Raji (cell line): ENCODE measurements around the gene CATSPERZ.

ENCODE experiments used
- POLR2A ChIP-seq: IDR thresholded peaks from 2 replicates; pipeline ENCODE4 v1.6.1; 2011; ENCODE audit warnings: low read depth, low read length, control low read depth; ENCODE audit not compliant: insufficient read depth

The CATSPERZ gene

DNA sequence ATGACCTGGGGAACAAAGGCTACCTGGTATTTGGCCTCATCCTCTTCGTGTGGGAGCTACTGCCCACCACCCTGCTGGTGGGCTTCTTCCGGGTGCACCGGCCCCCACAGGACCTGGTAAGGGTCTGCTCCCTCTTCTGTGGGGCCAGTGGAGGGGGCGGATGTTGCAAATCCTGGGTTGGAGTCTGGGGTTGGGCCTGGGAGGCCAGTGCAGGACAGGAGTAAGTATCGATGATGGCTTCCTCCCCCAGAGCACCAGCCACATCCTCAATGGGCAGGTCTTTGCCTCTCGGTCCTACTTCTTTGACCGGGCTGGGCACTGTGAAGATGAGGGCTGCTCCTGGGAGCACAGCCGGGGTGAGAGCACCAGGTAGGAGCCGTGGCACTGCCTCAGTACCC is 11.8 kb upstream of the CATSPERZ start:
- no peak for TF ChIP-seq POLR2A

DNA sequence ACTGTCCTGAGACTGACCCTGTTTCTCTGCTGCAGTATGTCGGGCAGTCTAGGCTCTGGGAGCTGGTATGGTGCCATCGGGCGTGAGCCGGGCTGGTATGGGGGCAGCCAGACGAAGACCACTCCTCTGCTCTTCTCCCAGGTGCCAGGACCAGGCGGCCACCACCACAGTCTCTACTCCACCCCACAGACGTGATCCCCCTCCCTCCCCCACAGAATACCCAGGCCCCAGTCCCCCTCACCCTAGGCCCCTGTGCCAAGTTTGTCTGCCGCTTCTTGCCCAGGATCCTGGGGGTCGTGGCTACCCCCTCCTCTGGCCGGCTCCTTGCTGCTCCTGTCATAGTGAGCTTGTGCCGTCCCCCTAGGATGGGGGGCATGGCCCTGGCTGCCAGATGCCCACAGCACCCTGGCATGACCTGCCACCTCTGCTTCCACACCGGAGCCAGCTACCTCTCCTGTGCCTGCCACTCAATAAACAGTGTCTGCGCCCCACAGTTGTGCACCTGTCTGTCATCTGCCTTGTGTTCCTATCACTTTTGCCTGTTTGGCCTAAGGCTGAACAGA is 11.1 kb upstream of the CATSPERZ start:
- TF ChIP-seq POLR2A = no peak

DNA sequence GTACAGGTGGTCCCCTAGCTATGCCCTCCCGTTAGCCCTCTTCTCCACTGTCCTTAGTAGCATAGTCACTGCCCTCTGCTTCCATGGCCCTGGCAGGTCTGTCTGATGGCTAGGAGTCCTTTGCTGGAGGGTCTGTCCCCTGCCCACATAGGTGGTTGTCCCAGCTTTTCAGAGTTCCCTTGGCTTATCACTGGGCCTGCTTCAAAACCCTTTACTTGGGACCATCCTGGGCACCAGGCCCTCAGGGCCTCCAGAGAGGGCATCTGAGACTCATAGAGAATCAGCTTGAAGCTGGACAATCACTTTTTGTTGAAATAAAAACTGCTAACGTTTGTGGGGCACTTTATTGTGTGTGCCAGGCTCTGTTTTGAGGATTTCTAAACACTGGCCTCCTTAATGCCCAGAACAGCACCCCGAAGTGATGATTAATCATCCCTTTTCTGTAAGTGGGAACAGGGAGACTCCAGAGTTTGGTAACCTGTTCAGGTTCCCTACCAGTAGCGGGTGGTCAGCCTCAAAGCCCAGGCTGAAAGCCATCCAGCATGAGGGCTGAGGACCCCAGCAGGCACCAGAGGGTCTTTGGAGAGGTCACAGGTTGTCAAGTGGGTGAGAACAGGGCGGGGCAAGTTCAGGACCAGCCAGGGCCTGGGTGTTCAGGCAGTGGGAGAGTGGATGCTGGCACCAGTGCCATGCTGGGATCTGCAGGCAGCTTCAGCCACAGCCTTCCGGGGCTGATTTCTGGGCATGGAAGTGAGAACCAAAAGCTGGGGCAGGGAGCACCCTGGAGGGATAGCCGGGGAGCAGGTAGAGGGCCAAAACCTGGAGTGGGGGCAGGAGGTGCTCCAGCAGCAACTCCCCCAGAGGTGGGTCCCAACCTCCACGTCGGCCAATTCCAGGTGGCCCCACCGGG is 9.6 kb upstream of the CATSPERZ start:
- TF ChIP-seq POLR2A = no peak

DNA sequence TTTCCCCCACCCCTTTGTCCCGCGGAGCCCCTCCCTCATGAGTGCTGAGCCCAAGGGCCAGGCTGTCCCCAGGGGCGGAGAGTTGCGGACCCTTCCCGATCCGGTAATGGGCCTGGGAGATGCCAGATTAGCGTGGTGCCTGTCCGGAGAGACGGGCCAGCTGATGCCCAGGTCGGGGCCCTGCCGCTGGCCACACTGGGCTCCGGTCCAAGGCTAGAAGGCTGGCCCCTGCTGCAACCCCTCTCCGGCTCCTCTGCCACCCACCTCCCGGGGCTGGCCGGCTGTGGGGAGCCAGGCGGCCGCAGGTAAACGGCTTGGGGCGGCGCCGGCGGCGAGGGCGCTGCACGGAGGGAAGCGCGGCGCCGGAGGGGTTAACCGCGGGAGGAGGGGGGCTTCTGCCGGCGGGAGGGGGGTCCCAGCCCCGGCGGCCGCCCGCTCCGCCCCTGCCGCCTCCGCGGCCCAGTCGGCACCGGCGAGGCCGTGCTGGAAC is 8.9 kb upstream of the CATSPERZ start, which contains the start of gene KCNK4:
TSS of gene KCNK4 (plus strand) at position 41 of the 490 bp plus-strand sequence. CDS start 1,717 bp downstream, outside the sequence.
- TF ChIP-seq POLR2A = no peak

DNA sequence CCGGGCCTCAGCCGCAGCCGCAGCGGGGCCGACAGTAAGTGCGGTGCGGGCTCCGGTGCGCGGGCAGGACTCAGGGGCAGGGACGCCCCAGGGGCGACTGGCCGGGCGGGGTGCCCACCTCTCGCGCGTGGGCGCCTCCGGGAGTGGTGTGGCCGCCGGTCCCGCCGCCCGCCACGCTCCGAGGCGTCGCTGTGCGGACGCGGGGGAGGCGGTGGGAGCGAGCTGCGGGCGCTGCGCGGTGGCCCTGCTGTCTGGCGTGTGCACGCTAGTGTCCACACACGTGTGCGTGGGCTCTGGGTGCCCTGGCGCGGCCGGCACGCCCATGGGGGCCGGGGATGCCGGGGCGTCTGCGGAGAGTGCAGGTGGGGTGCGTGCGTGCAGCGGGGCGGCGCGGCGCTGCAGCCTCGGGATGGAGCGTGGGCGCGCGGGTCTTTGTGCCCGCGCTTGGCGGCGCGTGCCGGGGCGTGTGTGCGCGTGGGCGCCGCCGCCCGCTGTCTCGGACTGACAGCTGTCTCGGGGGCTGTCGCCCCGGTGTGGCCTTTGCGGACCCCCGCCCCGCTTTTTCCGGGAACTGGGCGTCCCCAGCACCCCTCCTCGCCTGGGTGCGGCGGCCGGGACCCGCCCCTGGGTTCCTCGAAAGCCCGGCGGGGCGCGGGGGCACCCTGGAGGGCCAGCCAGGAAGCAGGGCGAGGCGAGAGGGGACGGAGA is 8.3 kb upstream of the CATSPERZ start:
- no peak for TF ChIP-seq POLR2A

DNA sequence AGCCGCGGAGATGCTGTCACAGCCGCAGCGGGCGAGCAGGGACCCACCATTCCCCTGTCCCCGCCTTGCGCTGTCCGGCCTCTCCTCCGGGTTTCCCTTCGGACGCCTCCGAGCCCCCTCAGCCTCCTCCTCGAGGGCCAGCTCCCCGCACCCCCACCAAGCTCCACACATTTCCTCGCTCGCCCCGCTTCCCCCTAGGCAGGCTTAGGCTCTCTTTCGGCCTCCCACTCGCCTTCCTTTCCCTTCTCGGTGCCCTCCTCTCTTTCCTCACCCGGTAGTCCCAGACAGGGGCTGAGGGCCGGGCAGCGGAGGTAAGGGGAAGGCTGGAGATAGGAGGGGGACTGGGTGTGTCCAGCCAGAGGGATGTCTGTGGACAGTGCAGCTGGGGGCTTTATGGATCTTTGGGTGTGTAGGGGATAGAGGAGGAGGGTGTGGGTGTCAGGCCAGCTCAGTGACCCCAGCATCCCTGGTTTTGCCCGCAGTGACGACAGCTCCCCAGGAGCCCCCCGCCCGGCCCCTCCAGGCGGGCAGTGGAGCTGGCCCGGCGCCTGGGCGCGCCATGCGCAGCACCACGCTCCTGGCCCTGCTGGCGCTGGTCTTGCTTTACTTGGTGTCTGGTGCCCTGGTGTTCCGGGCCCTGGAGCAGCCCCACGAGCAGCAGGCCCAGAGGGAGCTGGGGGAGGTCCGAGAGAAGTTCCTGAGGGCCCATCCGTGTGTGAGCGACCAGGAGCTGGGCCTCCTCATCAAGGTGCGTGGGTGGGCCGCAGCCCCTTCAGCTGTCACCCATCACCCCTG is 7.5 kb upstream of the CATSPERZ start:
- TF ChIP-seq POLR2A = no peak

DNA sequence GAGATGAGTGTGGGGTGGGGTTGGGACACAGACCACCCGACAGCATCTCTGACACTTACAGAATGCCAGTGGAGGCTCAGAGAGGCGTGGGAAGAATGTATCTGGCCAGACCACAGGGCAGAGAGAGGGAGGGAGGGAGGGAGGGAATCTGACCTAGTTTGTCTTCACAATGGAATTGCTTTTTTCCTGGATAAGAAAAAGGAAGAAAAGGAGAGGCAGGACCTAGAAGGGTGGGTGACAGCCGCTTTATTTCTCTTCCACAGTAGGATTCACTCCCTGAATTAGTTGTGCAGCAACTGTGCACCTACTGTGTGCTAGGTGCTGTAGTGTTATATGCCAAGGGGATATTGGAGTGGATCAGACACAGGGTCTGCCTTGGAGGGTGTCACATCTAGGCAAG is 5.4 kb upstream of the CATSPERZ start:
- no peak for TF ChIP-seq POLR2A

DNA sequence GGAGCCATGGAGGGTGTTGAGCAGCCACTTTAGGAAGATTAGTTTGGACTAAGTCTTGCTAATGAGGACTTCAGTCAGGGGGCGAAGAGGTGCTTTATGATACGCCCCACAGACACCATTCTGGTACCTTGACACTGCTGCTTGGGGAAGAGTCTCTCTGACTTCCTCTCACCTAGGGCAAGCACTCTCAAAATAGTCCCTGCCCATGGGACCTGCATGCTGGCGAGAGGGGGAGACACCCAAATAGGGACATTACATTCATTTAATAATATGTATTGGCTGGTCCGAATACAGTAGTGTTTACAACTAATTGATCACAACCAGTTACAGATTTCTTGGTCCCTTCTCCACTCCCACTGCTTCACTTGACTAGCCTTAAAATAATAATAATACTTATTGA is 4.4 kb upstream of the CATSPERZ start:
- TF ChIP-seq POLR2A = no peak

DNA sequence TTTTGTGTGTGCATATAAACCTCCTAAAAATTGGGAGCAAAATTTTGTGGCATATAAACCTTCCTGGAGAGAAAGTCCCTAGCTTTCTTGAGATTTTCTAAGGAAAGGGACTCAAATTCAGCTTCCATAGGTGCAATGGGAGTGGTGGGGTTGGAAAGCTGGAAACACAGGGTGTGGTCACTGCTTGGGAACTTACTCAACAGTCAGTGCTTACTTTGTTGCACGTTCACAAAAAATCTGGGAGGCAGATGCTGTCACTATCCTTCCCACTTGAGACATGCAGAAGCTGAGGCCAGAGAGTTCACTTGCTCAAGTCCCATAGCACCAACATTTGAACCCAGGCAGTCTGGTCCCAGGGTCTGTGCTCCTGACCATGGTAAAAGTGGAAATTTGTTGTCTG is 3.9 kb upstream of the CATSPERZ start:
- no peak for TF ChIP-seq POLR2A

DNA sequence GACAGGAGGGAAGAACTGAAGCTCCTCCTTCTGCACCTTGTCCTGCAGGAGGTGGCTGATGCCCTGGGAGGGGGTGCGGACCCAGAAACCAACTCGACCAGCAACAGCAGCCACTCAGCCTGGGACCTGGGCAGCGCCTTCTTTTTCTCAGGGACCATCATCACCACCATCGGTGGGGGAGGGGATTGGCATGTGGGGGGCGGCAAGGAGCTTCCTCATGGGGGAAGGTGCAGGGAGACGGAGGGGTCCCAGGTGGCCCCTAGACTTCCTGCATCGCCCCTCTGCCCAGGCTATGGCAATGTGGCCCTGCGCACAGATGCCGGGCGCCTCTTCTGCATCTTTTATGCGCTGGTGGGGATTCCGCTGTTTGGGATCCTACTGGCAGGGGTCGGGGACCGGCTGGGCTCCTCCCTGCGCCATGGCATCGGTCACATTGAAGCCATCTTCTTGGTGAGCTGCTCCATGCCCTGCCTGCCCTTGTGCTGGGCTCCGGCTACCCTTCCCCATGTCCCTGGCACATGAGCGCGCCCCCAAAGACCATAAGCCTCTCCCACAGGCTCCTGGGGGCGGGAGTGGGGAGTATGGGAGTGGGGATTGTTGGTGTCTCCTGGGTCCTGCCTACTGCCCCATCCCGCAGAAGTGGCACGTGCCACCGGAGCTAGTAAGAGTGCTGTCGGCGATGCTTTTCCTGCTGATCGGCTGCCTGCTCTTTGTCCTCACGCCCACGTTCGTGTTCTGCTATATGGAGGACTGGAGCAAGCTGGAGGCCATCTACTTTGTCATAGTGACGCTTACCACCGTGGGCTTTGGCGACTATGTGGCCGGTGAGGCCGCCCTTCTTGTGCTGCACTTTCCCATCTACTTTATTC is 3.1 kb upstream of the CATSPERZ start:
- TF ChIP-seq POLR2A = no peak

DNA sequence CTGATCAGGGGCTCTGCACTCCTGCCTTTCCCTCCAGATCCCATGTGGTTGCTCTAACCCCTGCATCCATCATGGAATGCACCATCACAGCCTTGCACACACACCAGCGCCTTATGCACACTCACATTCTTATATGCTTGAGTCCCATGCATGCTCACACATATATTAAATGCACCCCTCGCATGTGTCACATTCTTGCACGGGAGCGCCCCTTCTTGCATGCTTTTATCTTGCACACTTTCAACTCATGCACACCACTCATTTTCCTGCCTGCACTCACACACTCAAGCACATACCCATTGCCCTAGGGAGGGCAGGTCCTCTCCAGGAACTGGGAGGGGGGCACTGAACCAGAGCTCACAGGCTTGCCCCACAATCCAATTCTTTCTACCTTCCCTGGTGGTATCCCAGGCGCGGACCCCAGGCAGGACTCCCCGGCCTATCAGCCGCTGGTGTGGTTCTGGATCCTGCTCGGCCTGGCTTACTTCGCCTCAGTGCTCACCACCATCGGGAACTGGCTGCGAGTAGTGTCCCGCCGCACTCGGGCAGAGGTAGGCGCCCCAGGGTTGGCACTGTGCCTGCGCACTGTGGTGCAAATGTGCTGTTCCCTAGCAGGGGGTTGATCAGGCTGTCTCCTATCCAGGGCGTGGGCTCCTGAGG is 2.3 kb upstream of the CATSPERZ start:
- no peak for TF ChIP-seq POLR2A

DNA sequence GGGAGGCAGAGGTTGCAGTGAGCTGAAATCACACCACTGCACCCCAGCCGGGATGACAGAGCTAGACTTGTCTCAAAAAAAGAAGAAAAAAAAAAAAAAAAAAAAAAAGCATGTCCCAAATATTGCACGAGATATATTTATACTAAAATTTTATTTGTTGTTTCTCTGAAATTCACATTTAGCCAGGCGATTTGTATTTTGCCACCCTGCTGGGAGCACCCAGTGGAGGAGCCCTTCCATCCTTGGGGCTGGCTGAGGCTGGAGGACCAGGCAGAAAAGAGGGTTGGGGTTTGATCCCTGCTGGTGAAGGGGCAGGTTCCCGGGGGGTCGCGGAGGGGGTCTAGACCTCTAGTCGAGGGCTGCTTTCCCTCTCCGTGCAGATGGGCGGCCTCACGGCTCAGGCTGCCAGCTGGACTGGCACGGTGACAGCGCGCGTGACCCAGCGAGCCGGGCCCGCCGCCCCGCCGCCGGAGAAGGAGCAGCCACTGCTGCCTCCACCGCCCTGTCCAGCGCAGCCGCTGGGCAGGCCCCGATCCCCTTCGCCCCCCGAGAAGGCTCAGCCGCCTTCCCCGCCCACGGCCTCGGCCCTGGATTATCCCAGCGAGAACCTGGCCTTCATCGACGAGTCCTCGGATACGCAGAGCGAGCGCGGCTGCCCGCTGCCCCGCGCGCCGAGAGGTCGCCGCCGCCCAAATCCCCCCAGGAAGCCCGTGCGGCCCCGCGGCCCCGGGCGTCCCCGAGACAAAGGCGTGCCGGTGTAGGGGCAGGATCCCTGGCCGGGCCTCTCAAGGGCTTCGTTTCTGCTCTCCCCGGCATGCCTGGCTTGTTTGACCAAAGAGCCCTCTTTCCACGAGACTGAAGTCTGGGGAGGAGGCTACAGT is 952 bp upstream of the CATSPERZ start:
- TF ChIP-seq POLR2A = no peak

DNA sequence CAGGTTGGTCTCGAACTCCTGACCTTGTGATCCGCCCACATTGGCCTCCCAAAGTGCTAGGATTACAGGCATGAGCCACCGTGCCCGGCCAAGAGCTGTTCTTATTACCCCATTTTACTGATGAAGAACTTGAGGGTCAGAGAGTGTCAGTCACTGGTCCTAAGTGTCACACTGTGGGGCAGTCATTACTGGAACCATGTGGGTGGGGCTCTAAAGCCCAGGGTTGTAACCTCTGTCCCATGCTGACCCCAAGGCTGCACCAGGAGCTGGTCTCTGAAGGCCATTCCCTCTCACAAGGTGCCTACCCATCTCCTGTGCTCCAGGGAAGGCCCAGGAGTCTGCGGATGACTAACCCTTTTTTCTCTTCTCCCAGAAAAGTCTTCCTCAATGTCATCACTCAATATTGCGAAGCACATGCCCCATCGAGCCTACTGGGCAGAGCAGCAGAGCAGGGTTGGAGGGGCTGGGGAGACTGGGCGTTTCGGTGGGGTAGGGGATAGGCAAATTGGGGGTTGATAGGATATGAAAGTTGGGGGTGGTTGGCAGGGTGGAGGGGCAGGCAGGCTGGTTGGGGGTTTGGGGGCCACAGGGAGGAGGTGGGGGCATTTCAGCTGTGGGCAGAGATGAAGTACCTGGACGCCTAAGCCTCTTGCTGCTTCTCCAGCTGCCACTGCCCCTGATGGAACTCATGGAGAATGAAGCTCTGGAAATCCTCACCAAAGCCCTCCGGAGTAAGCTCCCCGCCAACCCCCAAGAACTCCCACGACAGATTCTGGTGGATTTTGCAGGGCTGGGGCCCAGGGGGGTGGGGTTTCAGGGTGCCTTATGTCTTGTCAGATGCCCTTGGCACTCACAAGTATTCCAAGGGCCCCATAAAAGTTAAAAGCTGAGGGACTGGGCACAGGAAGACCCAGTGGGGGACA is 3.2 kb downstream of the CATSPERZ start:
- TF ChIP-seq POLR2A = no peak
